SK-N-SH (cell line): Measurements from ENCODE around the gene C8G.

Experiments
- CHD2 ChIP-seq: fragments of 150-350 bp; IDR thresholded peaks from 2 replicates; pipeline ENCODE4 v1.6.1; 2018; ENCODE audit warnings: low read length; ENCODE audit not compliant: partially characterized antibody
- CTCF ChIP-seq: fragments of 200-600 bp; sonication (generic); IDR thresholded peaks from 2 replicates; pipeline ENCODE4 v1.6.1; 2017; ENCODE audit warnings: antibody characterized with exemption, mild to moderate bottlenecking, moderate library complexity
- ELF1 ChIP-seq: IDR thresholded peaks from 2 replicates; pipeline ENCODE4 v1.4.0; 2012
- EP300 ChIP-seq, 2 experiments: IDR thresholded peaks; 2 replicates each; pipeline versions ENCODE4 v1.4.0 to v1.6.1; 2012; ENCODE audit warnings: borderline replicate concordance in 1 of 2, low read depth in 1 of 2, low read length in 1 of 2
- EZH2phosphoT487 ChIP-seq: fragments of 200-600 bp; sonication (generic); IDR thresholded peaks from 2 replicates; pipeline ENCODE4 v1.6.1; 2017; ENCODE audit warnings: low read depth, mixed run types, mild to moderate bottlenecking, antibody characterized with exemption, moderate library complexity, borderline replicate concordance
- POLR2AphosphoS5 ChIP-seq: IDR thresholded peaks from 2 replicates; pipeline ENCODE4 v1.6.1; 2012; ENCODE audit warnings: low read depth, low read length
- RAD21 ChIP-seq: IDR thresholded peaks from 2 replicates; pipeline ENCODE4 v1.6.1; 2012; ENCODE audit warnings: mild to moderate bottlenecking, low read length
- SIN3A ChIP-seq: IDR thresholded peaks from 2 replicates; pipeline ENCODE4 v1.6.1; 2012; ENCODE audit warnings: low read depth, mild to moderate bottlenecking, low read length, moderate library complexity, borderline replicate concordance
- TAF1 ChIP-seq: IDR thresholded peaks from 2 replicates; pipeline ENCODE4 v1.6.1; 2012; ENCODE audit warnings: low read depth, mild to moderate bottlenecking, low read length, moderate library complexity, borderline replicate concordance
- TEAD4 ChIP-seq: IDR thresholded peaks from 2 replicates; pipeline ENCODE4 v1.4.0; 2012; ENCODE audit warnings: mild to moderate bottlenecking, borderline replicate concordance; ENCODE audit not compliant: insufficient read depth
- USF2 ChIP-seq: fragments of 150-350 bp; IDR thresholded peaks from 2 replicates; pipeline ENCODE4 v1.6.1; 2017; ENCODE audit warnings: antibody characterized with exemption, low read length, low read depth, borderline replicate concordance
- YY1 ChIP-seq: IDR thresholded peaks from 2 replicates; pipeline ENCODE4 v1.4.0; 2012; ENCODE audit warnings: low read depth, mild to moderate bottlenecking
- TF ChIP-seq, protein P1 (sequence below): IDR thresholded peaks from 2 replicates; pipeline ENCODE4 v1.4.0; 2012; ENCODE audit warnings: low read depth, borderline replicate concordance
- TF ChIP-seq, protein P2 (sequence below): IDR thresholded peaks from 2 replicates; pipeline ENCODE4 v1.6.1; 2012; ENCODE audit warnings: mild to moderate bottlenecking, low read depth, low read length, moderate library complexity

DNA sequence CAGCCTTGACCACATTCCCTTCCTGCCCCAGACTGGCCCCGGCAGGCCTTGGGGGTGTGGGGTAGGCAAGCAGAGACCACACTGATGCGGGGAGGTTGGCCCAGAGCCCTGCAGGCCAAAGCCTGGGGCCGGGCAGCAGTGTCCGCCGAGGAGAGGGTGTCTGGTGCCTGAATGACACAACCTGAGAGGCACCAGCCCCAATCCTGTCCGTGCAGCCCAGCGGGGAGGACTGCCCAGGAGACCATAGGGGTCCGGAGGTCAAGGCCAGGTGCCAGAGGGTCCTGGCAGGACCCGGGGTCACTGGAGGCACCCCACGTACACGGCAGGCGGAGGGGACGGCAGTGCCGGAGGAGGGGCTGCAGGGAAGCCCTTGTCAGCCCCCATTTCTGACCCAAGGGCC is 26.7 kb downstream of the C8G start:
- no peak for TF ChIP-seq ELF1
- TF ChIP-seq, protein P1, sequence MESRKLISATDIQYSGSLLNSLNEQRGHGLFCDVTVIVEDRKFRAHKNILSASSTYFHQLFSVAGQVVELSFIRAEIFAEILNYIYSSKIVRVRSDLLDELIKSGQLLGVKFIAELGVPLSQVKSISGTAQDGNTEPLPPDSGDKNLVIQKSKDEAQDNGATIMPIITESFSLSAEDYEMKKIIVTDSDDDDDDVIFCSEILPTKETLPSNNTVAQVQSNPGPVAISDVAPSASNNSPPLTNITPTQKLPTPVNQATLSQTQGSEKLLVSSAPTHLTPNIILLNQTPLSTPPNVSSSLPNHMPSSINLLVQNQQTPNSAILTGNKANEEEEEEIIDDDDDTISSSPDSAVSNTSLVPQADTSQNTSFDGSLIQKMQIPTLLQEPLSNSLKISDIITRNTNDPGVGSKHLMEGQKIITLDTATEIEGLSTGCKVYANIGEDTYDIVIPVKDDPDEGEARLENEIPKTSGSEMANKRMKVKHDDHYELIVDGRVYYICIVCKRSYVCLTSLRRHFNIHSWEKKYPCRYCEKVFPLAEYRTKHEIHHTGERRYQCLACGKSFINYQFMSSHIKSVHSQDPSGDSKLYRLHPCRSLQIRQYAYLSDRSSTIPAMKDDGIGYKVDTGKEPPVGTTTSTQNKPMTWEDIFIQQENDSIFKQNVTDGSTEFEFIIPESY: no peak
- TF ChIP-seq, protein P2, sequence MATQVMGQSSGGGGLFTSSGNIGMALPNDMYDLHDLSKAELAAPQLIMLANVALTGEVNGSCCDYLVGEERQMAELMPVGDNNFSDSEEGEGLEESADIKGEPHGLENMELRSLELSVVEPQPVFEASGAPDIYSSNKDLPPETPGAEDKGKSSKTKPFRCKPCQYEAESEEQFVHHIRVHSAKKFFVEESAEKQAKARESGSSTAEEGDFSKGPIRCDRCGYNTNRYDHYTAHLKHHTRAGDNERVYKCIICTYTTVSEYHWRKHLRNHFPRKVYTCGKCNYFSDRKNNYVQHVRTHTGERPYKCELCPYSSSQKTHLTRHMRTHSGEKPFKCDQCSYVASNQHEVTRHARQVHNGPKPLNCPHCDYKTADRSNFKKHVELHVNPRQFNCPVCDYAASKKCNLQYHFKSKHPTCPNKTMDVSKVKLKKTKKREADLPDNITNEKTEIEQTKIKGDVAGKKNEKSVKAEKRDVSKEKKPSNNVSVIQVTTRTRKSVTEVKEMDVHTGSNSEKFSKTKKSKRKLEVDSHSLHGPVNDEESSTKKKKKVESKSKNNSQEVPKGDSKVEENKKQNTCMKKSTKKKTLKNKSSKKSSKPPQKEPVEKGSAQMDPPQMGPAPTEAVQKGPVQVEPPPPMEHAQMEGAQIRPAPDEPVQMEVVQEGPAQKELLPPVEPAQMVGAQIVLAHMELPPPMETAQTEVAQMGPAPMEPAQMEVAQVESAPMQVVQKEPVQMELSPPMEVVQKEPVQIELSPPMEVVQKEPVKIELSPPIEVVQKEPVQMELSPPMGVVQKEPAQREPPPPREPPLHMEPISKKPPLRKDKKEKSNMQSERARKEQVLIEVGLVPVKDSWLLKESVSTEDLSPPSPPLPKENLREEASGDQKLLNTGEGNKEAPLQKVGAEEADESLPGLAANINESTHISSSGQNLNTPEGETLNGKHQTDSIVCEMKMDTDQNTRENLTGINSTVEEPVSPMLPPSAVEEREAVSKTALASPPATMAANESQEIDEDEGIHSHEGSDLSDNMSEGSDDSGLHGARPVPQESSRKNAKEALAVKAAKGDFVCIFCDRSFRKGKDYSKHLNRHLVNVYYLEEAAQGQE: no peak
- TF ChIP-seq EZH2phosphoT487: no peak
- TF ChIP-seq POLR2AphosphoS5: no peak
- TF ChIP-seq USF2: no peak
- TF ChIP-seq CTCF: no peak
- no peak for TF ChIP-seq RAD21
- no peak for TF ChIP-seq SIN3A
- TF ChIP-seq TAF1: no peak
- no peak for TF ChIP-seq YY1
- TF ChIP-seq TEAD4: no peak
- TF ChIP-seq CHD2: no peak
- no peak for TF ChIP-seq EP300 (IDR thresholded peaks at IDR 0.05; ENCODE audit: borderline replicate concordance in 1 of 2, low read depth in 1 of 2, low read length in 1 of 2)
